ENCODE measurements around the gene PUS10.
"Not testable (repeated sequence)": the region's sequence is repeated elsewhere in the genome, so short reads cannot be mapped to it uniquely, and the experiment has no call there.

PUS10 gene

DNA sequence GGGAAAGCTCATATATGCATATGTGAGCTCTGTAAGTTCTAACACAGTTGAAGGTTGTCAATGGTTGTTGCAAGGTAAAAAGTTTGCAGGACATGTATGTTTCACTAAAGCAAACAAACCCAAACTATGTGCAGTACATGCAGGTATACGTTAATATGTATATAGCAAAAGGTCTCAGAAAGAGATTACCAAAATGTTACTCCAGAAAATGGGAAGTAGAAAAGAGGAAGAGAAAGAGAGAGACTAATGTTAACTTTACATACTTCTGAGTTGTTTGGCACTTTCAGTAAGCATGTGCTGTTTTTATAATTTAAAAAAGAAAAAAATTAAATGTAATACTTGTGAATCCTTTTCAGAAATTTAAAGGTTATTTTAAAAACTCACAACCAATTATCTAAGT, 33.3 kb downstream of the PUS10 start:
- H3K27ac ChIP-seq (replicated peaks) = no peak overlapping the region
- DNase-seq (ENCODE audit: low read depth in 1 of 2, low spot score in 1 of 2) = no peak
- TF ChIP-seq, protein P1, sequence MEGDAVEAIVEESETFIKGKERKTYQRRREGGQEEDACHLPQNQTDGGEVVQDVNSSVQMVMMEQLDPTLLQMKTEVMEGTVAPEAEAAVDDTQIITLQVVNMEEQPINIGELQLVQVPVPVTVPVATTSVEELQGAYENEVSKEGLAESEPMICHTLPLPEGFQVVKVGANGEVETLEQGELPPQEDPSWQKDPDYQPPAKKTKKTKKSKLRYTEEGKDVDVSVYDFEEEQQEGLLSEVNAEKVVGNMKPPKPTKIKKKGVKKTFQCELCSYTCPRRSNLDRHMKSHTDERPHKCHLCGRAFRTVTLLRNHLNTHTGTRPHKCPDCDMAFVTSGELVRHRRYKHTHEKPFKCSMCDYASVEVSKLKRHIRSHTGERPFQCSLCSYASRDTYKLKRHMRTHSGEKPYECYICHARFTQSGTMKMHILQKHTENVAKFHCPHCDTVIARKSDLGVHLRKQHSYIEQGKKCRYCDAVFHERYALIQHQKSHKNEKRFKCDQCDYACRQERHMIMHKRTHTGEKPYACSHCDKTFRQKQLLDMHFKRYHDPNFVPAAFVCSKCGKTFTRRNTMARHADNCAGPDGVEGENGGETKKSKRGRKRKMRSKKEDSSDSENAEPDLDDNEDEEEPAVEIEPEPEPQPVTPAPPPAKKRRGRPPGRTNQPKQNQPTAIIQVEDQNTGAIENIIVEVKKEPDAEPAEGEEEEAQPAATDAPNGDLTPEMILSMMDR (IDR thresholded peaks at IDR 0.05; ENCODE audit: insufficient read depth, low read length) = no peak
- TF ChIP-seq, protein P2, sequence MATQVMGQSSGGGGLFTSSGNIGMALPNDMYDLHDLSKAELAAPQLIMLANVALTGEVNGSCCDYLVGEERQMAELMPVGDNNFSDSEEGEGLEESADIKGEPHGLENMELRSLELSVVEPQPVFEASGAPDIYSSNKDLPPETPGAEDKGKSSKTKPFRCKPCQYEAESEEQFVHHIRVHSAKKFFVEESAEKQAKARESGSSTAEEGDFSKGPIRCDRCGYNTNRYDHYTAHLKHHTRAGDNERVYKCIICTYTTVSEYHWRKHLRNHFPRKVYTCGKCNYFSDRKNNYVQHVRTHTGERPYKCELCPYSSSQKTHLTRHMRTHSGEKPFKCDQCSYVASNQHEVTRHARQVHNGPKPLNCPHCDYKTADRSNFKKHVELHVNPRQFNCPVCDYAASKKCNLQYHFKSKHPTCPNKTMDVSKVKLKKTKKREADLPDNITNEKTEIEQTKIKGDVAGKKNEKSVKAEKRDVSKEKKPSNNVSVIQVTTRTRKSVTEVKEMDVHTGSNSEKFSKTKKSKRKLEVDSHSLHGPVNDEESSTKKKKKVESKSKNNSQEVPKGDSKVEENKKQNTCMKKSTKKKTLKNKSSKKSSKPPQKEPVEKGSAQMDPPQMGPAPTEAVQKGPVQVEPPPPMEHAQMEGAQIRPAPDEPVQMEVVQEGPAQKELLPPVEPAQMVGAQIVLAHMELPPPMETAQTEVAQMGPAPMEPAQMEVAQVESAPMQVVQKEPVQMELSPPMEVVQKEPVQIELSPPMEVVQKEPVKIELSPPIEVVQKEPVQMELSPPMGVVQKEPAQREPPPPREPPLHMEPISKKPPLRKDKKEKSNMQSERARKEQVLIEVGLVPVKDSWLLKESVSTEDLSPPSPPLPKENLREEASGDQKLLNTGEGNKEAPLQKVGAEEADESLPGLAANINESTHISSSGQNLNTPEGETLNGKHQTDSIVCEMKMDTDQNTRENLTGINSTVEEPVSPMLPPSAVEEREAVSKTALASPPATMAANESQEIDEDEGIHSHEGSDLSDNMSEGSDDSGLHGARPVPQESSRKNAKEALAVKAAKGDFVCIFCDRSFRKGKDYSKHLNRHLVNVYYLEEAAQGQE (IDR thresholded peaks at IDR 0.05; ENCODE audit: insufficient replicate concordance, low read depth) = no peak
- TF ChIP-seq POLR2AphosphoS5 (IDR thresholded peaks at IDR 0.05; ENCODE audit: low read depth) (no peak), SPI1 (IDR thresholded peaks at IDR 0.05; ENCODE audit: borderline replicate concordance, low read depth) (peak; percentile 96), GABPA (IDR thresholded peaks at IDR 0.05; ENCODE audit: low read depth) (no peak)

DNA sequence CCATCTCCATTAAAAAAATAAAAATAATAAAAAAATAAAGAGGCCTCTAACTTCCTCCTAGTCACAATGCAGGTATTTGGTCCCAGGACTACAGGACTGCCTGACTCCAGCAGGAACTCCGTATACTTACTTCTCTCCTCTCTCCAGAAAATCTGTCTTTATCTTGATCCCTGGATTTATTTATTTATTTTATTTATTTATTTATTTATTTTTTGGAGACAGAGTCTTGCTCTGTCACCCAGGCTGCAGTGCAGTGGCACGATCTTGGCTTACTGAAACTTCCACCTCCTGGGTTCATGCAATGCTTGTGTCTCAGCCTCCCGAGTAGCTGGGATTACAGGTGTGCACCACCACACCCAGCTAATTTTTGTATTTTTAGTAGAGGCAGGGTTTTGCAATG, 36.0 kb downstream of the PUS10 start:
- not testable (repeated sequence) for H3K27ac ChIP-seq (replicated peaks)

More for the DNA sequence above, 33.3 kb downstream of the PUS10 start:
- no peaks in the 10 kb centered on the region for H3K27me3 ChIP-seq (ENCODE audit: insufficient read depth, poor library complexity, severe bottlenecking)
- H3K4me3 ChIP-seq (replicated peaks; ENCODE audit: insufficient read depth, low read length) = no peak overlapping the region

DNA sequence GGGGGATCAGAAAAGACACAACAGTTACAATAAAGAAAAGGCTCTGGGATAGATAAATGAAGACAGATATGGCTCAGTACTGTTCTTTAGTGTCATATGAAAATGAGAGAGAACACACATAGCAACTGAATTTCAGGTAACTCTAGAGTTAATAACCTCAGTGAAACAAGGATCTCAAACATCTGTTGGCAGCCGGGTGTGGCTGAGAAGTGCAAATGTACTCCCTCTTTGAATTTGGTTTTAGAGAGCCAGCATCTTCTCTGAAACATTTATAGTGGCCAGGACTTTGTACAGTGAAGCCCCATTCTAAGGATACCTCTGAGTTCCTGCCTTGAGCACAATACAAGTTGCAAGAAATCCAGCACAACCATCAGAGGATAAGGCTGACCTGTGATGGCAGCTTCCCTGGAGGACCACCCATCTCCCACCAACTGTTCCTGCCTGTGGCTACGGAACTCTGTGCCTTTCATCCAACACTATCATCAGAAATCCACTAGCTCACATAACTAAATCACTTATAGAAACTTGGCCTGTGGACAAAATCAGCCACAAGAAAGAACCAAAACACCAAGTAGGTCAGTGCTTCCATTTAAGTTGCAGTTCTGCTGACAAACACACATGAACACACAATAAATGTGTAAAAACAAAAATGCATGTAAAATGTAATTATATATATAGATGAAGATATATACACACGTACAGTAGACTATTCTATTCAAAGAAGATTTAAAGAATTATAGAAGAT, 37.8 kb downstream of the PUS10 start:
- no peak overlapping the region for H3K27ac ChIP-seq (replicated peaks)
- no peaks in the 10 kb centered on the region for H3K27me3 ChIP-seq (ENCODE audit: insufficient read depth, poor library complexity, severe bottlenecking)
- H3K4me3 ChIP-seq (replicated peaks; ENCODE audit: insufficient read depth, low read length) = no peak overlapping the region
- TF ChIP-seq, protein P1 (IDR thresholded peaks at IDR 0.05; ENCODE audit: insufficient read depth, low read length) = no peak
- no peak for TF ChIP-seq GABPA (IDR thresholded peaks at IDR 0.05; ENCODE audit: low read depth)
- TF ChIP-seq, protein P2 (IDR thresholded peaks at IDR 0.05; ENCODE audit: insufficient replicate concordance, low read depth) = no peak
- TF ChIP-seq POLR2AphosphoS5 (IDR thresholded peaks at IDR 0.05; ENCODE audit: low read depth) = no peak
- TF ChIP-seq SPI1 (IDR thresholded peaks at IDR 0.05; ENCODE audit: borderline replicate concordance, low read depth) = no peak
- DNase-seq (ENCODE audit: low read depth in 1 of 2, low spot score in 1 of 2) = no peak

More for the DNA sequence above, 36.0 kb downstream of the PUS10 start:
- DNase-seq (ENCODE audit: low read depth in 1 of 2, low spot score in 1 of 2); H3K27me3 ChIP-seq (ENCODE audit: insufficient read depth, poor library complexity, severe bottlenecking); H3K4me3 ChIP-seq (replicated peaks; ENCODE audit: insufficient read depth, low read length): not testable (repeated sequence)

DNA sequence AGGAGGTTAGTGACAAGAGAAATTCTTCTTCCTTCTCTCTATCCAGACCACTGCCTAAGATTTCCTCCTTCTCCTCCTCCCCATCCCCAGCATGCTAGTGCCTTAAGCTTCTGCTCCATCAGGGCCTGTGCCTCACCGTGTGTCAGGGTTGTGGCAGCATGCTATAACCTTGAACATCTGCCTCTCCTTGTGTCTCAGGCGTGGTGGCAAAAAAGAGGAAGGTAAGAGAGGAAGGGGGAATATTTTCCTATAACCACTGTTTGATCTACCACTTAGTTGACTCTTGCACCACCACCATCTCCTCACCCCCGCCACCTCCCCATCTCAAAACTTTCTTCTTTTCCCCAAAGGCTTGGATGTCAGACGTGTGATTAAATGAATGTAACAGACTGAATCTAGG, 38.8 kb downstream of the PUS10 start:
- DNase-seq (ENCODE audit: low read depth in 1 of 2, low spot score in 1 of 2) = peak in 1 of 2 experiments; percentile 71
- no peak overlapping the region for H3K27ac ChIP-seq (replicated peaks)
- no peak for TF ChIP-seq GABPA (IDR thresholded peaks at IDR 0.05; ENCODE audit: low read depth)
- TF ChIP-seq SPI1 (IDR thresholded peaks at IDR 0.05; ENCODE audit: borderline replicate concordance, low read depth) = peak; percentile 78
- H3K27me3 ChIP-seq (ENCODE audit: insufficient read depth, poor library complexity, severe bottlenecking) = no peaks in the 10 kb centered on the region
- H3K4me3 ChIP-seq (replicated peaks; ENCODE audit: insufficient read depth, low read length) = no peak overlapping the region

DNA sequence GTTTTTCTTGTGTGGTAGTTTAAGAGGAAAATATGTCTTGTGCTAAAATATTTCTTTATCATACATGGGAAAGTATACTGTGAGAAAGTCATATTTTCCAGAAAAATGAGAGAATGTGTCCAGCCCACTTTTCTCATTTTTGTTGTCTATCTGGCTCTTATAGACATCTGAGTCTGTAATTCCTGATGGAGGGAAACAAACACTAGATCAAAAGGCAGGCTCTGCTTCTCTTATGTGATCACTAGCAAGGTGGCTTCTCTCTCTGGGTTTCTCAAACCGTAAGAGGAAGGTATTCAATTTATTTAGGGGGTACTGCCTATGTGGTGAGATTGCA, 40.5 kb downstream of the PUS10 start:
- DNase-seq (ENCODE audit: low read depth in 1 of 2, low spot score in 1 of 2) = no peak
- H3K27ac ChIP-seq (replicated peaks) = no peak overlapping the region
- TF ChIP-seq, protein P2 (IDR thresholded peaks at IDR 0.05; ENCODE audit: insufficient replicate concordance, low read depth) = no peak
- TF ChIP-seq GABPA (IDR thresholded peaks at IDR 0.05; ENCODE audit: low read depth) (no peak), POLR2AphosphoS5 (IDR thresholded peaks at IDR 0.05; ENCODE audit: low read depth) (no peak), SPI1 (IDR thresholded peaks at IDR 0.05; ENCODE audit: borderline replicate concordance, low read depth) (no peak)
- TF ChIP-seq, protein P1 (IDR thresholded peaks at IDR 0.05; ENCODE audit: insufficient read depth, low read length) = no peak
- H3K4me3 ChIP-seq (replicated peaks; ENCODE audit: insufficient read depth, low read length) = no peak overlapping the region
- no peaks in the 10 kb centered on the region for H3K27me3 ChIP-seq (ENCODE audit: insufficient read depth, poor library complexity, severe bottlenecking)

Data from HL-60 (cell line).